ENCODE measurements around the gene ZNF222.

The ZNF222 gene

GRCh38 chr19:44051650-44052402 lies 26.6 kb downstream of the ZNF222 start, which contains the start of gene ZNF223:
TSS of gene ZNF223 (plus strand) at chr19:44052036. CDS start at chr19:44055177, 3,141 bp downstream.
- peak; percentile 23 to 34 for DNase-seq (ENCODE audit: low read depth in 2 of 2)

- no peak for DNase-seq (ENCODE audit: low read depth in 2 of 2)
Observed at GRCh38 chr19:44055870-44056269, 30.7 kb downstream of the ZNF222 start.

GRCh38 chr19:44059229-44059628 lies 34.0 kb downstream of the ZNF222 start:
- no peak for DNase-seq (ENCODE audit: low read depth in 2 of 2)

- no peak for DNase-seq (ENCODE audit: low read depth in 2 of 2)
Observed at GRCh38 chr19:44061038-44061437, 35.9 kb downstream of the ZNF222 start.

GRCh38 chr19:44066305-44066704 lies 41.1 kb downstream of the ZNF222 start:
- no peak for DNase-seq (ENCODE audit: low read depth in 2 of 2)

GRCh38 chr19:44069415-44069814 lies 44.2 kb downstream of the ZNF222 start:
- no peak for DNase-seq (ENCODE audit: low read depth in 2 of 2)

- DNase-seq (ENCODE audit: low read depth in 2 of 2), result peak; percentile 62 to 63
Observed at GRCh38 chr19:44071824-44072542, 46.8 kb downstream of the ZNF222 start, which contains the start of gene ZNF284. TSS of gene ZNF284 (plus strand) at chr19:44072159. CDS start at chr19:44076390, 4,231 bp downstream.

GRCh38 chr19:44072543-44073401 lies 47.6 kb downstream of the ZNF222 start:
- no peak for DNase-seq (ENCODE audit: low read depth in 2 of 2)

- no peak for DNase-seq (ENCODE audit: low read depth in 2 of 2)
Observed at GRCh38 chr19:44076325-44076724, 51.1 kb downstream of the ZNF222 start.

Measured in stimulated activated CD8-positive, alpha-beta memory T cell treated with anti-CD3 and anti-CD28 coated beads, Interleukin-7, amount 100 ng/mL, for 1 hour (primary cell).